Liver (tissue), 9 donors: ENCODE measurements around the gene SGF29. TPM values are rescaled to one million over a fixed set of nuclear protein-coding genes. Genes with fewer than 3 reads are reported as not detected.

Source experiments
- DNase-seq: peaks from one replicate; pipeline ENCODE4 v3.0.0-alpha.2; 2017; ENCODE audit warnings: low spot score
- H3K27ac ChIP-seq, 2 donors: one replicate each; pipeline ENCODE4 v1.7.0; 2013; ENCODE audit warnings: inconsistent platforms in 2 of 2, low read length in 2 of 2, control low read depth in 1 of 2, low read depth in 1 of 2, mild to moderate bottlenecking in 1 of 2
- H3K27me3 ChIP-seq, 4 donors: one replicate each; pipeline versions ENCODE4 v1.6.1 to v1.7.0; 2013; ENCODE audit warnings: low read length in 3 of 4, inconsistent platforms in 1 of 4, mild to moderate bottlenecking in 1 of 4, moderate library complexity in 1 of 4; ENCODE audit not compliant: control insufficient read depth in 4 of 4, insufficient read depth in 4 of 4
- H3K36me3 ChIP-seq, 4 donors: one replicate each; pipeline versions ENCODE4 v1.6.1 to v1.7.0; 2013; ENCODE audit warnings: low read length in 3 of 4, mild to moderate bottlenecking in 3 of 4, low read depth in 1 of 4, moderate library complexity in 1 of 4; ENCODE audit not compliant: control insufficient read depth in 4 of 4, insufficient read depth in 3 of 4
- H3K4me1 ChIP-seq, 4 donors: one replicate each; pipeline versions ENCODE4 v1.6.1 to v1.7.0; 2013; ENCODE audit warnings: low read length in 3 of 4, mild to moderate bottlenecking in 3 of 4, moderate library complexity in 1 of 4; ENCODE audit not compliant: control insufficient read depth in 4 of 4, insufficient read depth in 4 of 4
- H3K4me3 ChIP-seq, 3 donors: one replicate each; pipeline versions ENCODE4 v1.6.1 to v1.7.0; 2013; ENCODE audit warnings: low read length in 3 of 3, control low read depth in 1 of 3, low read depth in 1 of 3, mild to moderate bottlenecking in 1 of 3
- H3K9ac ChIP-seq, 2 donors: one replicate each; pipeline ENCODE4 v1.7.0; 2013; ENCODE audit warnings: low read length in 2 of 2, mild to moderate bottlenecking in 2 of 2, moderate library complexity in 2 of 2, control low read depth in 1 of 2, low read depth in 1 of 2
- H3K9me3 ChIP-seq, 4 donors: one replicate each; pipeline versions ENCODE4 v1.6.1 to v1.7.0; 2013; ENCODE audit warnings: low read length in 3 of 4; ENCODE audit not compliant: control insufficient read depth in 4 of 4
- ATF3 ChIP-seq: IDR thresholded peaks from 2 replicates; pipeline ENCODE4 v1.6.1; 2016; ENCODE audit warnings: antibody characterized with exemption
- CTCF ChIP-seq: fragments of 150-350 bp; IDR thresholded peaks from 2 replicates; pipeline ENCODE4 v1.5.1; 2017; ENCODE audit warnings: improper control_type of control experiment, low read depth, low read length; ENCODE audit not compliant: missing input control
- EGR1 ChIP-seq, 2 donors: IDR thresholded peaks; 2 replicates each; pipeline ENCODE4 v1.6.1; 2016 to 2018; ENCODE audit warnings: antibody characterized with exemption in 2 of 2, low read depth in 2 of 2
- FOXA1 ChIP-seq: IDR thresholded peaks from 2 replicates; pipeline ENCODE4 v1.6.1; 2016; ENCODE audit warnings: antibody characterized with exemption
- FOXA2 ChIP-seq: IDR thresholded peaks from 2 replicates; pipeline ENCODE4 v1.6.1; 2016; ENCODE audit warnings: antibody characterized with exemption
- GABPA ChIP-seq, 2 donors: IDR thresholded peaks in 1 of 2; conservative IDR thresholded peaks in 1 of 2; 2 replicates each; pipeline ENCODE4 v1.6.1; 2016; ENCODE audit warnings: antibody characterized with exemption in 2 of 2, mild to moderate bottlenecking in 1 of 2, moderate library complexity in 1 of 2
- HNF4A ChIP-seq, 2 donors: conservative IDR thresholded peaks; 2 replicates each; pipeline ENCODE4 v1.6.1; 2016; ENCODE audit warnings: antibody characterized with exemption in 2 of 2, mild to moderate bottlenecking in 2 of 2
- HNF4G ChIP-seq: IDR thresholded peaks from 2 replicates; pipeline ENCODE4 v1.6.1; 2016; ENCODE audit warnings: antibody characterized with exemption
- JUND ChIP-seq, 2 donors: IDR thresholded peaks; 2 replicates each; pipeline ENCODE4 v1.6.1; 2016; ENCODE audit warnings: antibody characterized with exemption in 2 of 2
- MAX ChIP-seq: IDR thresholded peaks from 2 replicates; pipeline ENCODE4 v1.6.1; 2016; ENCODE audit warnings: antibody characterized with exemption
- NR2F2 ChIP-seq: IDR thresholded peaks from 2 replicates; pipeline ENCODE4 v1.6.1; 2016; ENCODE audit warnings: antibody characterized with exemption
- REST ChIP-seq: IDR thresholded peaks from 2 replicates; pipeline ENCODE4 v1.6.1; 2016; ENCODE audit warnings: antibody characterized with exemption, mild to moderate bottlenecking
- RXRA ChIP-seq, 2 donors: IDR thresholded peaks; 2 replicates each; pipeline ENCODE4 v1.6.1; 2017 to 2018; ENCODE audit warnings: antibody characterized with exemption in 2 of 2, mild to moderate bottlenecking in 1 of 2
- SP1 ChIP-seq: IDR thresholded peaks from 2 replicates; pipeline ENCODE4 v1.6.1; 2018; ENCODE audit warnings: antibody characterized with exemption, mild to moderate bottlenecking
- TAF1 ChIP-seq: conservative IDR thresholded peaks from 2 replicates; pipeline ENCODE4 v1.6.1; 2016; ENCODE audit warnings: antibody characterized with exemption, mild to moderate bottlenecking
- YY1 ChIP-seq: IDR thresholded peaks from 2 replicates; pipeline ENCODE4 v1.6.1; 2016; ENCODE audit warnings: antibody characterized with exemption, mild to moderate bottlenecking
- ZBTB33 ChIP-seq: IDR thresholded peaks from 2 replicates; pipeline ENCODE4 v1.6.1; 2016; ENCODE audit warnings: antibody characterized with exemption
- WGBS: extraction: QIAGEN DNeasy Blood & Tissue Kit; methylation state at CpG from one replicate; pipeline ENCODE4 v1.1.7; 2013; 5-methylcytosine and 5-hydroxymethylcytosine counted together
- polyA plus RNA-seq, 2 donors: library from polyadenylated mRNA; stranded (reverse) in 1 of 2; unstranded in 1 of 2; fragments of 200-250 nt in 1 of 2; fragments of >200 nt in 1 of 2; fragmentation: Nextera tagmentation in 1 of 2; extraction: Ambion mirVana in 1 of 2; gene quantifications; one replicate each; pipeline versions ENCODE4 v1.2.1 to v1.2.3, GENCODE V29; 2013 to 2015
- total RNA-seq, 2 donors: library from RNA; depleted of rRNA; stranded (reverse); fragments of >200 nt; gene quantifications; one replicate each; pipeline ENCODE4 v1.2.3, GENCODE V29; 2014
- donor health status: healthy.
- donor health status: healthy.
- donor health status: healthy.
- donor health status: healthy.
- donor health status: healthy.

The SGF29 gene
- total and polyA plus RNA-seq, 4 donors, result 6.5 to 18.1 (median 10.5) TPM

GRCh38 chr16:28569021-28569420, 15.3 kb downstream of the SGF29 start:
- Histone ChIP-seq H3K4me3 (no peak overlapping the region), H3K9me3 (no peaks in the 10 kb centered on the region), H3K36me3 (no peaks in the 10 kb centered on the region), H3K27me3 (no peaks in the 10 kb centered on the region), H3K4me1 (peaks cover 0 to 6% (median 0%) of the 10 kb centered on the region in 4 donors), H3K27ac (no peak overlapping the region), H3K9ac (no peak overlapping the region)
- WGBS, result 94% methylated on average over 5 of the region's 5 CpGs
- TF ChIP-seq GABPA (IDR thresholded peaks at IDR 0.05 in 1 of 2, conservative IDR thresholded peaks at IDR 0.05 in 1 of 2), result no peak
- no peak for TF ChIP-seq HNF4G
- TF ChIP-seq REST, result no peak
- TF ChIP-seq FOXA1, result no peak
- no peak for TF ChIP-seq RXRA (IDR thresholded peaks at IDR 0.05)
- TF ChIP-seq NR2F2, result no peak
- TF ChIP-seq ATF3, result no peak
- TF ChIP-seq MAX, result no peak
- TF ChIP-seq SP1, result no peak
- TF ChIP-seq TAF1, result no peak
- no peak for DNase-seq

GRCh38 chr16:28569968-28570752, 16.4 kb downstream of the SGF29 start:
- no peak overlapping the region for H3K4me3 ChIP-seq
- H3K27ac ChIP-seq, result no peak overlapping the region
- no peak for TF ChIP-seq ATF3
- TF ChIP-seq YY1, result no peak
- TF ChIP-seq EGR1 (IDR thresholded peaks at IDR 0.05; ENCODE audit: low read depth in 2 of 2), result no peak
- no peak for TF ChIP-seq SP1
- TF ChIP-seq ZBTB33, result no peak
- TF ChIP-seq RXRA (IDR thresholded peaks at IDR 0.05), result no peak
- no peak for TF ChIP-seq FOXA2
- TF ChIP-seq JUND (IDR thresholded peaks at IDR 0.05), result no peak
- no peak for TF ChIP-seq HNF4A (conservative IDR thresholded peaks at IDR 0.05)
- TF ChIP-seq CTCF, result no peak
- DNase-seq, result no peak
- no peaks in the 10 kb centered on the region for H3K9me3 ChIP-seq
- no peak overlapping the region for H3K9ac ChIP-seq
- H3K36me3 ChIP-seq, result no peaks in the 10 kb centered on the region
- peaks cover 0 to 6% (median 0%) of the 10 kb centered on the region in 4 donors for H3K4me1 ChIP-seq
- WGBS, result 95% methylated on average over 4 of the region's 4 CpGs
- H3K27me3 ChIP-seq, result no peaks in the 10 kb centered on the region
